NCI-H1105 (cell line): ENCODE results near the gene RASAL1.

Source experiments
- DNase-seq: peaks from one replicate; lab custom pipeline; 2025; lab: John Stamatoyannopoulos, UW

RASAL1 gene

GRCh38 chr12:113097716-113098440, 37.7 kb downstream of the RASAL1 start:
- DNase-seq: no peak

- DNase-seq: no peak
Observed at GRCh38 chr12:113096675-113097461, 38.7 kb downstream of the RASAL1 start.

- no peak for DNase-seq
Observed at GRCh38 chr12:113095405-113095804, 40.2 kb downstream of the RASAL1 start.

GRCh38 chr12:113094738-113095137, 40.8 kb downstream of the RASAL1 start:
- no peak for DNase-seq

- DNase-seq: no peak
Observed at GRCh38 chr12:113093409-113094101, 42.0 kb downstream of the RASAL1 start.

GRCh38 chr12:113092607-113093408, 42.8 kb downstream of the RASAL1 start:
- no peak for DNase-seq

GRCh38 chr12:113091506-113091905, 44.1 kb downstream of the RASAL1 start:
- DNase-seq: no peak

GRCh38 chr12:113090740-113091139, 44.8 kb downstream of the RASAL1 start:
- DNase-seq: no peak

GRCh38 chr12:113089839-113090238, 45.7 kb downstream of the RASAL1 start:
- DNase-seq: no peak

GRCh38 chr12:113088971-113089756, 46.4 kb downstream of the RASAL1 start:
- no peak for DNase-seq

GRCh38 chr12:113088037-113088436, 47.5 kb downstream of the RASAL1 start:
- DNase-seq: no peak

GRCh38 chr12:113087193-113087592, 48.4 kb downstream of the RASAL1 start:
- no peak for DNase-seq

- DNase-seq: no peak
Observed at GRCh38 chr12:113086249-113087164, 49.1 kb downstream of the RASAL1 start.

- no peak for DNase-seq
Observed at GRCh38 chr12:113083863-113084435, 51.6 kb downstream of the RASAL1 start.

- no peak for DNase-seq
Observed at GRCh38 chr12:113082486-113083148, 52.9 kb downstream of the RASAL1 start.

GRCh38 chr12:113081873-113082272, 53.7 kb downstream of the RASAL1 start:
- DNase-seq: no peak

- no peak for DNase-seq
Observed at GRCh38 chr12:113077859-113078255, 57.7 kb downstream of the RASAL1 start.

GRCh38 chr12:113077057-113077858, 58.3 kb downstream of the RASAL1 start:
- DNase-seq: no peak
